GM23338 (cell line): Measurements from ENCODE around the gene PLEKHG4B. TPM values are rescaled to one million over a fixed set of nuclear protein-coding genes. Genes with fewer than 3 reads are reported as not detected.

Experiments used
- ATAC-seq: fragments of 200-7000 bp; cut with Tn5 transposase; 3 replicates; pipeline ENCODE4 v1.9.1; 2020
- DNase-seq: peaks from one replicate; pipeline ENCODE4 v3.0.0-alpha.2; 2015; ENCODE audit warnings: low spot score
- H2AFZ ChIP-seq: fragments of 200-600 bp; sonication (generic); 2 replicates; pipeline ENCODE4 v1.8.0; 2016; ENCODE audit warnings: antibody characterized with exemption, mild to moderate bottlenecking, moderate library complexity
- H3F3A ChIP-seq: fragments of 200-600 bp; sonication (generic); replicated peaks from 2 replicates; pipeline ENCODE4 v1.8.0; 2017; ENCODE audit warnings: antibody characterized with exemption, mixed run types, low read depth
- H3K27ac ChIP-seq: fragments of 200-600 bp; sonication (generic); 2 replicates; pipeline ENCODE4 v1.6.1; 2016; ENCODE audit warnings: low read depth
- H3K27me3 ChIP-seq: fragments of 200-600 bp; sonication (generic); 2 replicates; pipeline ENCODE4 v1.8.0; 2016; ENCODE audit warnings: mild to moderate bottlenecking, mixed run types, moderate library complexity; ENCODE audit not compliant: insufficient read depth
- H3K36me3 ChIP-seq: fragments of 200-600 bp; sonication (generic); 2 replicates; pipeline ENCODE4 v1.8.0; 2016; ENCODE audit warnings: mild to moderate bottlenecking; ENCODE audit not compliant: insufficient read depth
- H3K4me1 ChIP-seq: fragments of 200-600 bp; sonication (generic); 2 replicates; pipeline ENCODE4 v1.8.0; 2016; ENCODE audit warnings: mild to moderate bottlenecking, moderate library complexity; ENCODE audit not compliant: insufficient read depth
- H3K4me2 ChIP-seq: fragments of 200-600 bp; sonication (generic); 2 replicates; pipeline ENCODE4 v1.7.1; 2017; ENCODE audit warnings: mixed run types
- H3K4me3 ChIP-seq: fragments of 200-600 bp; sonication (generic); 2 replicates; pipeline ENCODE4 v1.6.1; 2016; ENCODE audit warnings: mixed run types
- H3K79me2 ChIP-seq: fragments of 200-600 bp; sonication (generic); replicated peaks from 2 replicates; pipeline ENCODE4 v1.8.0; 2017; ENCODE audit warnings: mild to moderate bottlenecking; ENCODE audit not compliant: insufficient read depth
- H3K9me2 ChIP-seq: fragments of 200-600 bp; sonication (generic); 2 replicates; pipeline ENCODE4 v1.8.0; 2017; ENCODE audit not compliant: insufficient read depth
- H4K20me1 ChIP-seq: fragments of 200-600 bp; sonication (generic); replicated peaks from 2 replicates; pipeline ENCODE4 v1.8.0; 2017; ENCODE audit warnings: mild to moderate bottlenecking; ENCODE audit not compliant: insufficient read depth
- H3K27ac Mint-ChIP-seq: 2 replicates; pipeline ENCODE4 v1.8.0; 2020; ENCODE audit warnings: inconsistent platforms, mild to moderate bottlenecking, moderate library complexity, mixed read lengths
- H3K27me3 Mint-ChIP-seq: 3 replicates; pipeline ENCODE4 v1.8.0; 2022; ENCODE audit warnings: low read depth, mild to moderate bottlenecking, moderate library complexity, mixed read lengths, inconsistent platforms; ENCODE audit not compliant: insufficient read depth, poor library complexity
- H3K36me3 Mint-ChIP-seq: 3 replicates; pipeline ENCODE4 v1.8.0; 2021; ENCODE audit warnings: low read depth, mild to moderate bottlenecking, inconsistent platforms, moderate library complexity, mixed read lengths
- H3K4me1 Mint-ChIP-seq: 3 replicates; pipeline ENCODE4 v1.8.0; 2020; ENCODE audit warnings: mild to moderate bottlenecking, inconsistent platforms, mixed read lengths
- H3K4me3 Mint-ChIP-seq: 3 replicates; pipeline ENCODE4 v1.8.0; 2021; ENCODE audit warnings: moderate library complexity, mild to moderate bottlenecking, inconsistent platforms, mixed read lengths
- H3K9me3 Mint-ChIP-seq: 3 replicates; pipeline ENCODE4 v1.8.0; 2020; ENCODE audit warnings: moderate library complexity, mild to moderate bottlenecking, inconsistent platforms, mixed read lengths
- CREB1 ChIP-seq: fragments of 250-450 bp; sonication (Bioruptor Pico); IDR thresholded peaks from 2 replicates; pipeline ENCODE4 v1.5.0; 2020; ENCODE audit warnings: low read depth, mild to moderate bottlenecking, moderate library complexity
- ETS1 ChIP-seq: IDR thresholded peaks from 2 replicates; pipeline ENCODE4 v1.6.1; 2016; ENCODE audit warnings: antibody characterized with exemption
- EZH2 ChIP-seq: fragments of 200-600 bp; sonication (generic); IDR thresholded peaks from one replicate; pipeline ENCODE4 v1.8.0; 2017; ENCODE audit warnings: antibody characterized with exemption, mild to moderate bottlenecking, low read depth; ENCODE audit not compliant: unreplicated experiment
- EZH2phosphoT487 ChIP-seq: fragments of 200-600 bp; sonication (generic); IDR thresholded peaks from one replicate; pipeline ENCODE4 v1.8.1; 2018; ENCODE audit warnings: antibody characterized with exemption; ENCODE audit not compliant: unreplicated experiment
- JUNB ChIP-seq: IDR thresholded peaks from one replicate; pipeline ENCODE4 v1.6.1; 2016; ENCODE audit warnings: antibody characterized with exemption; ENCODE audit not compliant: unreplicated experiment
- NANOG ChIP-seq: IDR thresholded peaks from 2 replicates; pipeline ENCODE4 v1.6.1; 2016; ENCODE audit warnings: antibody characterized with exemption, borderline replicate concordance
- POLR2AphosphoS5 ChIP-seq: IDR thresholded peaks from 2 replicates; pipeline ENCODE4 v1.6.1; 2016; ENCODE audit warnings: antibody characterized with exemption, low read depth
- REST ChIP-seq: IDR thresholded peaks from one replicate; pipeline ENCODE4 v1.6.1; 2018; ENCODE audit warnings: antibody characterized with exemption; ENCODE audit not compliant: unreplicated experiment
- STAT1 ChIP-seq: IDR thresholded peaks from one replicate; pipeline ENCODE4 v1.6.1; 2016; ENCODE audit warnings: antibody characterized with exemption; ENCODE audit not compliant: unreplicated experiment
- ZNF114 ChIP-seq: fragments of 250-450 bp; sonication (Bioruptor Pico); IDR thresholded peaks from 2 replicates; pipeline ENCODE4 v1.5.0; 2020; ENCODE audit warnings: mild to moderate bottlenecking, moderate library complexity
- ZNF331 ChIP-seq: fragments of 250-450 bp; sonication (Bioruptor Pico); IDR thresholded peaks from 2 replicates; pipeline ENCODE4 v1.5.0; 2020; ENCODE audit warnings: low read depth, mild to moderate bottlenecking, moderate library complexity
- ZNF462 ChIP-seq: fragments of 250-450 bp; sonication (Bioruptor Pico); IDR thresholded peaks from 2 replicates; pipeline ENCODE4 v1.5.0; 2020; ENCODE audit warnings: mild to moderate bottlenecking, moderate library complexity
- polyA plus RNA-seq: library from polyadenylated mRNA; unstranded; fragments of >200 nt; fragmentation: Nextera tagmentation; extraction: Ambion mirVana; gene quantifications from 2 replicates; pipeline ENCODE4 v1.2.1, GENCODE V29; 2016
- total RNA-seq: library from RNA; depleted of rRNA; stranded (reverse); fragments of >200 nt; shearing (Covaris generic); gene quantifications from 2 replicates; pipeline ENCODE4 v1.2.3, GENCODE V29; 2014
- TF ChIP-seq, protein P1 (sequence below), 2 experiments: fragments of 200-600 bp in 1 of 2; sonication (generic) in 1 of 2; conservative IDR thresholded peaks; 2 replicates each; pipeline versions ENCODE4 v1.5.1 to v1.6.1; 2016 to 2017; ENCODE audit warnings: antibody characterized with exemption in 2 of 2, low read depth in 2 of 2, mild to moderate bottlenecking in 2 of 2, moderate library complexity in 1 of 2

The PLEKHG4B gene
- total and polyA plus RNA-seq, 2 experiments from 2014 or later, result 33.5 to 54.8 TPM

- H3K36me3 ChIP-seq, result no peaks in the 10 kb centered on the region
- H3K4me3 ChIP-seq, result no peak overlapping the region
- no peaks in the 10 kb centered on the region for H3K79me2 ChIP-seq
- H3K4me3 Mint-ChIP-seq, result no peak overlapping the region
- no peak overlapping the region for H3K4me2 ChIP-seq
- peaks cover 15% of the 10 kb centered on the region for H3K4me1 Mint-ChIP-seq
- H3K9me3 Mint-ChIP-seq, result peaks cover 19% of the 10 kb centered on the region
- H3F3A ChIP-seq, result peaks cover 8% of the 10 kb centered on the region; the same call in 1 of the 2 replicates
- no peak for TF ChIP-seq ZNF114 (CRISPR knock-in tag)
- no peak for TF ChIP-seq NANOG
- TF ChIP-seq REST, result no peak
- TF ChIP-seq ZNF462 (CRISPR knock-in tag), result no peak
- no peak for TF ChIP-seq CREB1 (CRISPR knock-in tag)
- TF ChIP-seq ZNF331 (CRISPR knock-in tag), result no peak
- no peak for TF ChIP-seq JUNB
- TF ChIP-seq STAT1, result no peak
- no peak for TF ChIP-seq ETS1
- TF ChIP-seq EZH2, result no peak
- TF ChIP-seq, protein P1, sequence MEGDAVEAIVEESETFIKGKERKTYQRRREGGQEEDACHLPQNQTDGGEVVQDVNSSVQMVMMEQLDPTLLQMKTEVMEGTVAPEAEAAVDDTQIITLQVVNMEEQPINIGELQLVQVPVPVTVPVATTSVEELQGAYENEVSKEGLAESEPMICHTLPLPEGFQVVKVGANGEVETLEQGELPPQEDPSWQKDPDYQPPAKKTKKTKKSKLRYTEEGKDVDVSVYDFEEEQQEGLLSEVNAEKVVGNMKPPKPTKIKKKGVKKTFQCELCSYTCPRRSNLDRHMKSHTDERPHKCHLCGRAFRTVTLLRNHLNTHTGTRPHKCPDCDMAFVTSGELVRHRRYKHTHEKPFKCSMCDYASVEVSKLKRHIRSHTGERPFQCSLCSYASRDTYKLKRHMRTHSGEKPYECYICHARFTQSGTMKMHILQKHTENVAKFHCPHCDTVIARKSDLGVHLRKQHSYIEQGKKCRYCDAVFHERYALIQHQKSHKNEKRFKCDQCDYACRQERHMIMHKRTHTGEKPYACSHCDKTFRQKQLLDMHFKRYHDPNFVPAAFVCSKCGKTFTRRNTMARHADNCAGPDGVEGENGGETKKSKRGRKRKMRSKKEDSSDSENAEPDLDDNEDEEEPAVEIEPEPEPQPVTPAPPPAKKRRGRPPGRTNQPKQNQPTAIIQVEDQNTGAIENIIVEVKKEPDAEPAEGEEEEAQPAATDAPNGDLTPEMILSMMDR (conservative IDR thresholded peaks at IDR 0.05; ENCODE audit: low read depth in 2 of 2), result no peak
- no peak for TF ChIP-seq POLR2AphosphoS5
- no peak for TF ChIP-seq EZH2phosphoT487
- no peaks in the 10 kb centered on the region; the same call in 1 of the 2 replicates for H4K20me1 ChIP-seq
- ATAC-seq (no peak), DNase-seq (no peak)
- no peak overlapping the region for H3K27ac Mint-ChIP-seq
- no peaks in the 10 kb centered on the region for H3K4me1 ChIP-seq
- no peaks in the 10 kb centered on the region for H3K9me2 ChIP-seq
- peaks cover 63% of the 10 kb centered on the region for H3K36me3 Mint-ChIP-seq
- peaks cover 19% of the 10 kb centered on the region for H3K27me3 Mint-ChIP-seq
- H3K27ac ChIP-seq, result no peak overlapping the region
- no peak overlapping the region for H2AFZ ChIP-seq
- H3K27me3 ChIP-seq, result no peaks in the 10 kb centered on the region
Measured at GRCh38 chr5:162190-162564, 70.2 kb downstream of the PLEKHG4B start.
